Measurements from ENCODE around the gene NUCKS1.

Gene NUCKS1

GRCh38 chr1:205681364-205681763, 68.6 kb downstream of the NUCKS1 start:
- DNase-seq (ENCODE audit: low read depth), result no peak
- TF ChIP-seq, protein P1, sequence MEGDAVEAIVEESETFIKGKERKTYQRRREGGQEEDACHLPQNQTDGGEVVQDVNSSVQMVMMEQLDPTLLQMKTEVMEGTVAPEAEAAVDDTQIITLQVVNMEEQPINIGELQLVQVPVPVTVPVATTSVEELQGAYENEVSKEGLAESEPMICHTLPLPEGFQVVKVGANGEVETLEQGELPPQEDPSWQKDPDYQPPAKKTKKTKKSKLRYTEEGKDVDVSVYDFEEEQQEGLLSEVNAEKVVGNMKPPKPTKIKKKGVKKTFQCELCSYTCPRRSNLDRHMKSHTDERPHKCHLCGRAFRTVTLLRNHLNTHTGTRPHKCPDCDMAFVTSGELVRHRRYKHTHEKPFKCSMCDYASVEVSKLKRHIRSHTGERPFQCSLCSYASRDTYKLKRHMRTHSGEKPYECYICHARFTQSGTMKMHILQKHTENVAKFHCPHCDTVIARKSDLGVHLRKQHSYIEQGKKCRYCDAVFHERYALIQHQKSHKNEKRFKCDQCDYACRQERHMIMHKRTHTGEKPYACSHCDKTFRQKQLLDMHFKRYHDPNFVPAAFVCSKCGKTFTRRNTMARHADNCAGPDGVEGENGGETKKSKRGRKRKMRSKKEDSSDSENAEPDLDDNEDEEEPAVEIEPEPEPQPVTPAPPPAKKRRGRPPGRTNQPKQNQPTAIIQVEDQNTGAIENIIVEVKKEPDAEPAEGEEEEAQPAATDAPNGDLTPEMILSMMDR (IDR thresholded peaks at IDR 0.05; ENCODE audit: low read depth, low read length, missing control alignments), result no peak
- H3K4me3 ChIP-seq (ENCODE audit: low read depth, low read length), result no peak overlapping the region
- in situ Hi-C loops (cut with HindIII; ENCODE audit: low sequenced_read_pairs), result no loop called here

GRCh38 chr1:205680073-205680851, 69.7 kb downstream of the NUCKS1 start, which contains the start of gene SLC45A3:
TSS of gene SLC45A3 (minus strand) at chr1:205680509. CDS start at chr1:205664656, 15,853 bp downstream.
- in situ Hi-C loops (cut with HindIII; ENCODE audit: low sequenced_read_pairs), result no loop called here
- H3K4me3 ChIP-seq (ENCODE audit: low read depth, low read length), result peak within 1 kb of the TSS; percentile 67
- DNase-seq (ENCODE audit: low read depth), result no peak
- TF ChIP-seq, protein P1 (IDR thresholded peaks at IDR 0.05; ENCODE audit: low read depth, low read length, missing control alignments), result no peak

DNA sequence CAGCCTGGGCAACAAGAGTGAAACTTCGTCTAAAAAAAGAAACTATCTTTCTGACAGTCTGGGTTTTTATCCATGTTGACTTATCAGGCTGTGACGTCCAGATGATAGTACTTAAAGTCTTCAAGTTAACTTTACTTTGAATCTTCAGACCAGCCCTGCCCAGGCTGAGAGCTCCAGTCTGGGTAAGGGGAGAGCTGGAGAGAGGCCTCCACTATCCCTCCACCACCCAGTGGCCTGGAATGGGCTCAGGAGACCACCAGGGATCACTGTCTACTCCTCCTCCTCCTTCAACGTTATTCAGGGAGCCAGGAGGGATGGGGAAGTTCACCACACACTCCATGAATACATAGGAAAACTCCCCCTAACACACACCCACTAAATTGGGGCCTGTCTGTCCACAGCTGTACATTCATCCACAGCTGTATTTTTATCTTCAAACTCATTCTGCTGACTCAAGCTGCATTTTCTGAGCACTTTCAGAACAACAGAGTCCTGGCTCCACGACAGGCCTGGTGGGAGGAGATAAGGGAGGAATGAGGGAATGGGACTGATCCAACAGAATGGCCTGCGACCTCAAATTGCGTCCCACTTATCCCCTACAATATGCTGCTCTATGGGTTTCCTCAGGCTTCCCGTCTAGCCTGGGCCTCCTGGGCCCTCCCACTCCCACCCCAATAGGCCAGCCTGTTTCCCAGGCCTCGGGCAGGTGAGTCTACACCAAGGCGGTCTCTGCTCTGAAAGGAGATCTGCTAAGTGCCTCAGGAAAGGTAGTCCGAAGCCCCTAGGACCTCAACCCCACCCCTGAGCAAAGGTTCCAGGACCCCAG, 71.5 kb downstream of the NUCKS1 start:
- peak overlapping the region; percentile 67 for H3K4me3 ChIP-seq (ENCODE audit: low read depth, low read length)
- no peak for DNase-seq (ENCODE audit: low read depth)
- in situ Hi-C loops (cut with HindIII; ENCODE audit: low sequenced_read_pairs), result no loop called here
- TF ChIP-seq, protein P1 (IDR thresholded peaks at IDR 0.05; ENCODE audit: low read depth, low read length, missing control alignments), result no peak

DNA sequence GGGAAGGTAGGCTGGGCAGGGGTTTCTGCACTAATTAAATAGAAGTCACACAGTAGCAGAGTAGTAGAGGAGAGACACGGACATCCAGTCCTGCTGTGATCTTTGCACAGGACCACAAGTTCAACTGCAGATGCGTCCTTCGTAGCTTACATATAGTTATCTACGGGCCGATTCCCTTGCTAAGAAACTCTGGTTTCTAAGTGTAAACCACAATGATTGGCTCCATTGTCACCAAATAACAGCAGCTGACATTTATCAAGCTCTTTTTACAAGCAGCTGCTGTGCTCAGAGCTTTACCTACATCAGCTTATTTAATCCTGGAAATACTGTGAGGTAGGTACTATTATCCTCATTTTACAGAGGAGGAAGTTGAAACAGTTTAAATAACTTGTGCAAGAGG, 72.8 kb downstream of the NUCKS1 start:
- DNase-seq (ENCODE audit: low read depth), result no peak
- H3K4me3 ChIP-seq (ENCODE audit: low read depth, low read length), result no peak overlapping the region
- in situ Hi-C loops (cut with HindIII; ENCODE audit: low sequenced_read_pairs), result no loop called here
- TF ChIP-seq, protein P1 (IDR thresholded peaks at IDR 0.05; ENCODE audit: low read depth, low read length, missing control alignments), result no peak

- no peak for DNase-seq (ENCODE audit: low read depth)
- no peak overlapping the region for H3K4me3 ChIP-seq (ENCODE audit: low read depth, low read length)
- in situ Hi-C loops (cut with HindIII; ENCODE audit: low sequenced_read_pairs), result no loop called here
- TF ChIP-seq, protein P1 (IDR thresholded peaks at IDR 0.05; ENCODE audit: low read depth, low read length, missing control alignments), result no peak
These were observed 73.4 kb downstream of the NUCKS1 start for GRCh38 chr1:205676597-205676996.

DNA sequence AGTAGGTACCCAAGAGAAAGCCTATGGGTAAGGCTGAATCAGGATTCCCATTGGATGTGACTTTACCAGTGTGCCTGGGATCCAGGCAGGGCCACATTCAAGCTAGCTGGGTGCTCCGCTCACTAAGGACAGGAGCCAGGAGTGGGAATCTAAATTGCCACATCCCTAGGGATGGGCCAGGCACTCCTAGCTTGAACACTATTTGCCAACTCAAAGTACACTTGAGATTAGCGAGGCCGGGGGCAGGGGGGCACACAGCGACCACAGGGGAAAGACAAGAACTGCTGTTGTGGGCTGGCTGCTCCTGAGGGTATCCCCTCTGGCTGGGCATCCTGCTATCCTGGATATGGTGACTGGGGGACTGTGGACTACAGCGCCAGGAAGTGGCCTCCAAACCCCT, 74.0 kb downstream of the NUCKS1 start:
- DNase-seq (ENCODE audit: low read depth), result no peak
- H3K4me3 ChIP-seq (ENCODE audit: low read depth, low read length), result no peak overlapping the region
- TF ChIP-seq, protein P1 (IDR thresholded peaks at IDR 0.05; ENCODE audit: low read depth, low read length, missing control alignments), result no peak
- in situ Hi-C loops (cut with HindIII; ENCODE audit: low sequenced_read_pairs), result no loop called here

Data from astrocyte of the cerebellum (primary cell).